Thoracic aorta (tissue), 2 donors: ENCODE measurements around the gene SLIT3. TPM values are rescaled to one million over a fixed set of nuclear protein-coding genes. Genes with fewer than 3 reads are reported as not detected.
A peak's percentile ranks its signal among the peaks of the same experiment; 100 is the strongest.

ENCODE experiments used
- ATAC-seq: fragments of 150-250 bp; one replicate; pipeline ENCODE4 v1.8.0; 2017; ENCODE audit warnings: low read depth; ENCODE audit not compliant: insufficient number of reproducible peaks, low FRiP score
- DNase-seq: peaks from one replicate; pipeline ENCODE4 v3.0.0-alpha.2; 2020; ENCODE audit warnings: low spot score
- H3K27ac ChIP-seq, 2 donors: fragments of 200-600 bp; sonication (generic); 1 replicate in 1 of 2; 2 replicates in 1 of 2; pipeline ENCODE4 v1.5.1; 2016; ENCODE audit warnings: mild to moderate bottlenecking in 2 of 2, moderate library complexity in 2 of 2
- H3K27me3 ChIP-seq: fragments of 200-600 bp; sonication (generic); replicated peaks from 2 replicates; pipeline ENCODE4 v1.6.0; 2016; ENCODE audit warnings: mild to moderate bottlenecking; ENCODE audit not compliant: insufficient read depth
- H3K36me3 ChIP-seq: fragments of 200-600 bp; sonication (generic); one replicate; pipeline ENCODE4 v1.5.1; 2016
- H3K4me1 ChIP-seq, 2 donors: fragments of 200-600 bp; sonication (generic); 1 replicate in 1 of 2; 2 replicates in 1 of 2; pipeline versions ENCODE4 v1.5.1 to v1.6.0; 2016; ENCODE audit warnings: low read depth in 2 of 2, mild to moderate bottlenecking in 1 of 2; ENCODE audit not compliant: control insufficient read depth in 1 of 2
- H3K4me3 ChIP-seq: fragments of 200-600 bp; sonication (generic); 2 replicates; pipeline ENCODE4 v1.5.1; 2016; ENCODE audit warnings: mild to moderate bottlenecking
- H3K9me3 ChIP-seq: fragments of 200-600 bp; sonication (generic); 2 replicates; pipeline ENCODE4 v1.5.1; 2016
- total RNA-seq, 2 donors: library from RNA; depleted of rRNA; stranded (reverse); fragments of >200 nt; gene quantifications; one replicate each; pipeline versions ENCODE4 v1.1.0 to v1.2.3, GENCODE V29; 2016
- TF ChIP-seq, protein P1 (sequence below): fragments of 200-600 bp; sonication (generic); IDR thresholded peaks from one replicate; pipeline ENCODE4 v1.5.1; 2019; ENCODE audit warnings: antibody characterized with exemption

Gene SLIT3
- total RNA-seq, 2 donors from 2014 or later: 80.1 to 86.9 TPM

GRCh38 chr5:168721002-168721753 lies 579.8 kb downstream of the SLIT3 start:
- no peak overlapping the region for H3K27ac ChIP-seq
- TF ChIP-seq, protein P1, sequence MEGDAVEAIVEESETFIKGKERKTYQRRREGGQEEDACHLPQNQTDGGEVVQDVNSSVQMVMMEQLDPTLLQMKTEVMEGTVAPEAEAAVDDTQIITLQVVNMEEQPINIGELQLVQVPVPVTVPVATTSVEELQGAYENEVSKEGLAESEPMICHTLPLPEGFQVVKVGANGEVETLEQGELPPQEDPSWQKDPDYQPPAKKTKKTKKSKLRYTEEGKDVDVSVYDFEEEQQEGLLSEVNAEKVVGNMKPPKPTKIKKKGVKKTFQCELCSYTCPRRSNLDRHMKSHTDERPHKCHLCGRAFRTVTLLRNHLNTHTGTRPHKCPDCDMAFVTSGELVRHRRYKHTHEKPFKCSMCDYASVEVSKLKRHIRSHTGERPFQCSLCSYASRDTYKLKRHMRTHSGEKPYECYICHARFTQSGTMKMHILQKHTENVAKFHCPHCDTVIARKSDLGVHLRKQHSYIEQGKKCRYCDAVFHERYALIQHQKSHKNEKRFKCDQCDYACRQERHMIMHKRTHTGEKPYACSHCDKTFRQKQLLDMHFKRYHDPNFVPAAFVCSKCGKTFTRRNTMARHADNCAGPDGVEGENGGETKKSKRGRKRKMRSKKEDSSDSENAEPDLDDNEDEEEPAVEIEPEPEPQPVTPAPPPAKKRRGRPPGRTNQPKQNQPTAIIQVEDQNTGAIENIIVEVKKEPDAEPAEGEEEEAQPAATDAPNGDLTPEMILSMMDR: no peak
- H3K9me3 ChIP-seq: no peaks in the 10 kb centered on the region
- no peaks in the 10 kb centered on the region for H3K27me3 ChIP-seq
- no peak overlapping the region for H3K4me3 ChIP-seq
- no peaks in the 10 kb centered on the region for H3K4me1 ChIP-seq
- H3K36me3 ChIP-seq: no peaks in the 10 kb centered on the region
- ATAC-seq: no peak
- no peak for DNase-seq

GRCh38 chr5:168720575-168720974 lies 580.4 kb downstream of the SLIT3 start:
- Histone ChIP-seq H3K27me3 (no peaks in the 10 kb centered on the region), H3K9me3 (no peaks in the 10 kb centered on the region), H3K4me1 (no peaks in the 10 kb centered on the region), H3K36me3 (no peaks in the 10 kb centered on the region), H3K4me3 (no peak overlapping the region), H3K27ac (no peak overlapping the region)
- DNase-seq: no peak
- TF ChIP-seq, protein P1: no peak
- no peak for ATAC-seq

GRCh38 chr5:168714046-168714445 lies 586.9 kb downstream of the SLIT3 start:
- peaks cover 5 to 15% of the 10 kb centered on the region in 2 donors for H3K4me1 ChIP-seq
- H3K4me3 ChIP-seq: no peak overlapping the region
- DNase-seq (no peak), ATAC-seq (no peak)
- no peaks in the 10 kb centered on the region for H3K36me3 ChIP-seq
- no peaks in the 10 kb centered on the region for H3K27me3 ChIP-seq
- TF ChIP-seq, protein P1: no peak
- no peaks in the 10 kb centered on the region for H3K9me3 ChIP-seq
- H3K27ac ChIP-seq: no peak overlapping the region

DNA sequence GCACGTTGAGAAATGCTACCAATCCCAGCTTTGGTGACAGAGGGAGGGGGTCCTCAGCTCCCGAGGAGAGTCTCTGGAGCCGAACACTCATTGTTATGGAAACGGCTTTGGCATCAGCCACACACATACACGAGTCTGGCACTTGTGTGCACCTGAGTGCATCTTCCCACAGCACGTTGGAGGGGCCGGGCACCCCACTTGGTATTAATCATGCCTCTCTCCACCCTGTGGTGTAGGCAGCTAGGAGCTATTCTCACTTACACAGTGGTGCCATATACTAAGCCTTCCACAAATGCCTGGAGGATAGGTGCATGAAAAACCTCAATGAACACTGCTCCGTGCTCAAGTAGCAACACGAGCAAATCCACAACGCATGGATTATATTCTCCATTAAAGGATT lies 587.9 kb downstream of the SLIT3 start:
- TF ChIP-seq, protein P1: no peak
- H3K4me1 ChIP-seq: peaks cover 5 to 15% of the 10 kb centered on the region in 2 donors
- ATAC-seq (peak; percentile 22), DNase-seq (no peak)
- peak overlapping the region; percentile 18 to 63 for H3K27ac ChIP-seq
- H3K27me3 ChIP-seq: no peaks in the 10 kb centered on the region
- no peaks in the 10 kb centered on the region for H3K9me3 ChIP-seq
- no peaks in the 10 kb centered on the region for H3K36me3 ChIP-seq
- H3K4me3 ChIP-seq: no peak overlapping the region

DNA sequence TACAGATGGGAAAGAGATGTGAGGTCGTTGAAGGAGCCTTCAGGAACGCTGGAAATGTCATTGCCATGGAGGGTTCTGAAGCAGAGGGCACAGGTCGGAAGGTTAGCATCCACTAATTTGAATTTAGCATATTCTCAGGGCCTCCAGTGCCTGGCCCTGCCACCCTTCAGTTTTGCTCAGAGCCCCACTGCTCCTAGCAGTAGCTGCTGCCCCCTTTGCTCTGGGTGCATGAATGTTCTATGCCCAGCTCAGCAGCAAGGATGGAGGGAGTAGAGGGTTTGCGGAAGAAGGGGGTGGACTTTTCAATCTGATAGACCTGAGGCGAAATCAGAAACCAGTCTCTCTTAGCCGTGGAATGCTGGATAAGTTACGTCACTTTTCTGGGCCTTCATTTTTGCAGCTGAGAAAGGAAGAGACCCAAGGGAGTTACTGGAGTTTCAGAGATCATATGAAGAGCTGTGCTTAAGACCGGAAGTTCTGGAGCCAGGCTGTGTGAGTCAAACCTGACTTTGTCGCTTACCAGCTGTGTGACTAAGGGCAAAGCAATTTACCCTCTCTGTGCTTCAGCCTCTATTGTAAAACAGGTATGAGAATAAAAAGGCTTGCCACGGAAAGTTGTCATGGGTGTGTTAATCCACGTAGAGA lies 588.5 kb downstream of the SLIT3 start:
- ATAC-seq: peak; percentile 91
- Histone ChIP-seq H3K27me3 (no peaks in the 10 kb centered on the region), H3K4me3 (no peak overlapping the region), H3K36me3 (no peaks in the 10 kb centered on the region), H3K27ac (peak overlapping the region; percentile 52 to 63), H3K9me3 (no peaks in the 10 kb centered on the region), H3K4me1 (peaks cover 5 to 15% of the 10 kb centered on the region in 2 donors)
- TF ChIP-seq, protein P1: no peak
- no peak for DNase-seq
